A549 treated with AZD9567 at 1 μM for 4 hours (cell line): Measurements from ENCODE around the gene PAEP. TPM values are rescaled to one million over a fixed set of nuclear protein-coding genes. Genes with fewer than 3 reads are reported as not detected.

Experiments
- total RNA-seq: library from RNA; stranded (reverse); fragments of 200-300 nt; extraction: Qiagen RNA extraction; gene quantifications from 5 replicates; pipeline ENCODE4 v1.2.3, GENCODE V29; 2022; ENCODE audit not compliant: insufficient read depth

The PAEP gene
- 0.36 to 0.54 TPM (median 0.48 TPM) in 4 of 5 replicates, not detected in the other for total RNA-seq

DNA sequence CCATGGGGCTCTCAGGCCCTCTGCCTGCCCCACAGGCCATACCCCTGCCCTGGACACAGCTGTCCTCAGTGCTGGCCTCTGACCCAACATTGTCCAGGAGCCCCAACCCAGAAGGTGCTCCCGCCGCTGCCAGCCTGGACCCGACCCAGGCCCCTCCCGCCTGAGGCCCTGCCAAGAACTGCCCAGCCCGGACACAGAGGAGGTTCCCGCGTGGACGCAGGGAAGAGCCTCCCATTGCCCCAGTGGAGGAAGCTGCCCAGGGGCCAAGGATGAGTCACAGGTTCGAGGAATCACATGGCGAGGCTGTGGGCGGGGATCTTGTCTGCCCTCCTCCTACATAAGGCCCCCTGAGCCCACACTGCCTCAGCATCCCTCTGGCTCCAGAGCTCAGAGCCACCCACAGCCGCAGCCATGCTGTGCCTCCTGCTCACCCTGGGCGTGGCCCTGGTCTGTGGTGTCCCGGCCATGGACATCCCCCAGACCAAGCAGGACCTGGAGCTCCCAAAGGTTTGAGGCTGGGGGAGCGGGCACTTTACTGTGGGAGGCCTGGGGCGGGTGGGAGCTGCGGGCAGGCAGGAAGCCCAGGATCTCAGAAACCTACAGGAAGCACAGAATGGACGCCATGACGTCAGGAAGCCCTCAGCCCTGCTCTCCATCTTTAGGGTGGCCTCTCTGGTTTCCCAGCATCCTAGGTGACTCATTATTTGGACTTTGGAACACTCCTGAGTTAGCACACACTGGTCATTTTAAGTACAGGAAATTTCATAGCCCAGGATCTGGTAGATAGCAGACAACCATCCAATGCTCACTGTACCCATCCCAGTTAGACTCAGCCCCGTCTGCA, at the start of gene PAEP:
Gene PAEP (plus strand): TSS at position 366 of the 844 bp plus-strand sequence.

DNA sequence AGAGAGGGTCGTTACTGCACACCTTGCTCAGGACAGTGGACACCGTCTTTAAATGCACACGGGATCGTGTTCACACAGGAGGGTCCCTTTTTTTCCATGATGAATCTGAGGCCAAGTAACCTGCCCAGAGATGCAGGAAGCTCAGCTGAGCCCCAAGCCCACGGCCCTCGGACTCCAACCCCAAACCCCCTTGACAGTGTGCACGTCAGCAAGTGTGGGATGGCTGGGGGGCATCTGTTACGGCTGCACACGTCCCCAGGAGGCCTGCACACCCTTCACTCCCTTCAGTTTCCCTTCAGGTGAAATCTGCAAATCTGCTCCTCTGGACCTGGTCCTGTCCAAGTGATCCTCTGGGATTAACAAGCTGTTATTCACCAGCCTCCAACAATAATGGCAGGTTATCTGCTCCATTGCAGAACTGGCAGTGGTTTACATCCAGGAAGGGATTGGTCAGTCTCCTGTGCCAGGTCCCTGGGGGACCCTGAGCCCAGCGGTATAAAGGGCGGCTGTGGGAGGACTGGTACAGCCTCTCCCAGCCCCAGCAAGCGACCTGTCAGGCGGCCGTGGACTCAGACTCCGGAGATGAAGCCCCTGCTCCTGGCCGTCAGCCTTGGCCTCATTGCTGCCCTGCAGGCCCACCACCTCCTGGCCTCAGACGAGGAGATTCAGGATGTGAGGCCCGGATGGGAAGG, 40.5 kb upstream of the PAEP start, which contains the start of gene LCN1:
Gene LCN1 (plus strand): TSS at position 525 of the 692 bp plus-strand sequence. CDS start 58 bp downstream, at position 583.

DNA sequence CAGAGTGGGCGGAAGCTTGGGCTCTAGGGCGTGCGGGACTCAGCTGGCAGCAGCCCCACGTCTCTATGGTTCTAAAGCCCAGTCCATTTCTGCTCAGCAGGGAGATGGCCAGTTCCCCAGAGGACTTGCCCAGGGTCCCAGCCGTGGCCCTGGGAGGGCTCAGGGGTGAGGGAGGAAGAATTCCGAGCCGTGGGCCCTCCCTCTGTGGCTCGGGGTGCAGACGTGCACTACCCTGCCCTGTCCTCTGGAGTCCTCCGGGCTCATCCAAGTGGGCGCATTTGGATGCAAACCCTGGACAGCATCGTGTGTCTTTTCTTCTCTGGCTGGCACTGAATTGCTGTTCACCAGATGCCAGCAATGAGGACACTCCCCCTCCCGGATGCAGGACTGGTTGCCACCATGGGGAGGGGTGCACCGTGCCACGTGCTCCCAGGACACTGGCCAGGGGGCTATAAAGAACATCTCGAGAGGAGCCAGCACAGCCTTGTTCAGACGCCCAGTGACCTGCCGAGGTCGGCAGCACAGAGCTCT, 15.8 kb upstream of the PAEP start, which contains the start of gene OBP2A:
Gene OBP2A (plus strand): TSS at position 481 of the 531 bp plus-strand sequence. CDS start 55 bp downstream, outside the sequence.

Other genes starting within 250 kb of the PAEP start
- gene PPP1R26, start 82.0 kb upstream of the PAEP start, total RNA-seq = 13.7 to 19.5 TPM (median 18.8 TPM) in 5 replicates
- 110 to 136 TPM (median 129 TPM) in 5 replicates for gene MRPS2, start 61.1 kb upstream of the PAEP start, total RNA-seq
- not detected in 5 replicates for gene LCN1, start 40.3 kb upstream of the PAEP start, total RNA-seq
- gene OBP2A, start 15.6 kb upstream of the PAEP start, total RNA-seq = 0.17 to 0.19 TPM in 2 of 5 replicates, not detected in the others
- not detected in 5 replicates for gene GLT6D1, start 77.8 kb downstream of the PAEP start, total RNA-seq
- not detected in 5 replicates for gene LCN9, start 101.6 kb downstream of the PAEP start, total RNA-seq
- gene SOHLH1, start 137.7 kb downstream of the PAEP start, total RNA-seq = 0.06 TPM in 1 of 5 replicates, not detected in the others
- not detected in 5 replicates for gene KCNT1, start 140.4 kb downstream of the PAEP start, total RNA-seq